ENCODE measurements around the gene RAB13. TPM values are rescaled to one million over a fixed set of nuclear protein-coding genes. Genes with fewer than 3 reads are reported as not detected.
A peak's percentile ranks its signal among the peaks of the same experiment; 100 is the strongest.

RAB13 gene
- polyA plus RNA-seq, 6 donors from 2014 or later, result 0.88 to 2.6 (median 1.5) TPM; not detected in 2

GRCh38 chr1:153973071-153973470 lies 13.1 kb downstream of the RAB13 start:
- Mint-ChIP-seq H3K36me3 (peaks cover 4 to 7% of the 10 kb centered on the region in 2 donors), H3K4me3 (peak overlapping the region in 2 of 8 donors; percentile 30 to 79), H3K9me3 (no peaks in the 10 kb centered on the region), H3K27ac (peak overlapping the region in 4 of 6 donors; percentile 12 to 83 (median 61)), H3K4me1 (peaks cover 33 to 54% (median 51%) of the 10 kb centered on the region in 3 donors), H3K27me3 (no peaks in the 10 kb centered on the region)
- no peak for DNase-seq
- no peak for ATAC-seq (ENCODE audit: low read depth in 2 of 2)

GRCh38 chr1:153970346-153970745 lies 15.8 kb downstream of the RAB13 start:
- peak overlapping the region in 1 of 6 donors; percentile 15 for H3K27ac Mint-ChIP-seq
- no peak for ATAC-seq (ENCODE audit: low read depth in 2 of 2)
- no peaks in the 10 kb centered on the region for H3K27me3 Mint-ChIP-seq
- peaks cover under 1 to 4% of the 10 kb centered on the region in 2 donors for H3K36me3 Mint-ChIP-seq
- no peak for DNase-seq
- H3K4me3 Mint-ChIP-seq, result peak overlapping the region in 2 of 8 donors; percentile 34 to 46
- H3K9me3 Mint-ChIP-seq, result no peaks in the 10 kb centered on the region
- peaks cover 33 to 60% (median 53%) of the 10 kb centered on the region in 3 donors for H3K4me1 Mint-ChIP-seq

GRCh38 chr1:153968972-153969371 lies 17.2 kb downstream of the RAB13 start:
- Mint-ChIP-seq H3K27ac (peak overlapping the region in 4 of 6 donors; percentile 37 to 97 (median 90)), H3K36me3 (no peaks in the 10 kb centered on the region), H3K27me3 (no peaks in the 10 kb centered on the region), H3K9me3 (no peaks in the 10 kb centered on the region), H3K4me3 (peak overlapping the region; percentile 36 to 100 (median 98)), H3K4me1 (peaks cover 34 to 66% (median 59%) of the 10 kb centered on the region in 3 donors)
- ATAC-seq (ENCODE audit: low read depth in 2 of 2) (no peak), DNase-seq (no peak)

GRCh38 chr1:153968408-153968807 lies 17.7 kb downstream of the RAB13 start:
- H3K36me3 Mint-ChIP-seq, result no peaks in the 10 kb centered on the region
- peaks cover 37 to 66% (median 64%) of the 10 kb centered on the region in 3 donors for H3K4me1 Mint-ChIP-seq
- H3K9me3 Mint-ChIP-seq, result no peaks in the 10 kb centered on the region
- H3K27me3 Mint-ChIP-seq, result no peaks in the 10 kb centered on the region
- no peak for ATAC-seq (ENCODE audit: low read depth in 2 of 2)
- H3K4me3 Mint-ChIP-seq, result peak overlapping the region; percentile 92 to 100 (median 98)
- DNase-seq, result no peak
- peak overlapping the region in 4 of 6 donors; percentile 29 to 100 (median 96) for H3K27ac Mint-ChIP-seq

- ATAC-seq (ENCODE audit: low read depth in 2 of 2), result no peak
- Mint-ChIP-seq H3K27ac (peak overlapping the region; percentile 94 to 100 (median 98)), H3K4me1 (peaks cover 36 to 66% (median 64%) of the 10 kb centered on the region in 3 donors), H3K9me3 (no peaks in the 10 kb centered on the region), H3K27me3 (no peaks in the 10 kb centered on the region), H3K4me3 (peak overlapping the region; percentile 92 to 100 (median 98)), H3K36me3 (no peaks in the 10 kb centered on the region)
- DNase-seq, result no peak
These were observed 18.2 kb downstream of the RAB13 start for GRCh38 chr1:153968000-153968363.

- Mint-ChIP-seq H3K4me3 (peak within 1 kb of the TSS; percentile 92 to 100 (median 98)), H3K27me3 (no peaks in the 10 kb centered on the region), H3K36me3 (no peaks in the 10 kb centered on the region), H3K9me3 (no peaks in the 10 kb centered on the region), H3K27ac (peak within 1 kb of the TSS; percentile 94 to 100 (median 98)), H3K4me1 (peaks cover 42 to 71% (median 64%) of the 10 kb centered on the region in 3 donors)
- DNase-seq (peak; percentile 91), ATAC-seq (ENCODE audit: low read depth in 2 of 2) (peak; percentile 85 to 87)
These were observed 18.8 kb downstream of the RAB13 start, which contains the start of gene CREB3L4 for GRCh38 chr1:153967107-153967999. TSS of gene CREB3L4 (plus strand) at chr1:153967902. CDS start at chr1:153968526, 624 bp downstream.

- peaks cover 49 to 83% (median 71%) of the 10 kb centered on the region in 3 donors for H3K4me1 Mint-ChIP-seq
- peak overlapping the region; percentile 93 to 99 (median 96) for H3K27ac Mint-ChIP-seq
- DNase-seq (no peak), ATAC-seq (ENCODE audit: low read depth in 2 of 2) (no peak)
- H3K27me3 Mint-ChIP-seq, result no peaks in the 10 kb centered on the region
- no peaks in the 10 kb centered on the region for H3K9me3 Mint-ChIP-seq
- peak overlapping the region; percentile 78 to 97 (median 94) for H3K4me3 Mint-ChIP-seq
- no peaks in the 10 kb centered on the region for H3K36me3 Mint-ChIP-seq
These were observed 22.2 kb downstream of the RAB13 start for GRCh38 chr1:153963850-153964331.

GRCh38 chr1:153963030-153963849 lies 22.9 kb downstream of the RAB13 start, which contains the start of gene SLC39A1:
TSS of gene SLC39A1 (minus strand) at chr1:153963537. CDS start at chr1:153962715, 822 bp downstream.
- Mint-ChIP-seq H3K4me1 (peaks cover 49 to 81% (median 71%) of the 10 kb centered on the region in 3 donors), H3K9me3 (no peaks in the 10 kb centered on the region), H3K27me3 (no peaks in the 10 kb centered on the region), H3K36me3 (no peaks in the 10 kb centered on the region), H3K27ac (peak within 1 kb of the TSS; percentile 93 to 99 (median 96)), H3K4me3 (peak within 1 kb of the TSS; percentile 78 to 97 (median 94))
- DNase-seq (peak; percentile 88), ATAC-seq (ENCODE audit: low read depth in 2 of 2) (peak; percentile 34 to 43)

GRCh38 chr1:153962088-153963029 lies 23.8 kb downstream of the RAB13 start:
- H3K9me3 Mint-ChIP-seq, result no peaks in the 10 kb centered on the region
- no peaks in the 10 kb centered on the region for H3K27me3 Mint-ChIP-seq
- H3K4me3 Mint-ChIP-seq, result peak overlapping the region; percentile 78 to 97 (median 94)
- DNase-seq, result no peak
- H3K4me1 Mint-ChIP-seq, result peaks cover 45 to 76% (median 66%) of the 10 kb centered on the region in 3 donors
- no peaks in the 10 kb centered on the region for H3K36me3 Mint-ChIP-seq
- peak overlapping the region; percentile 90 to 98 (median 95) for H3K27ac Mint-ChIP-seq
- no peak for ATAC-seq (ENCODE audit: low read depth in 2 of 2)

- H3K27me3 Mint-ChIP-seq, result no peaks in the 10 kb centered on the region
- peak overlapping the region in 7 of 8 donors; percentile 52 to 97 (median 92) for H3K4me3 Mint-ChIP-seq
- H3K9me3 Mint-ChIP-seq, result no peaks in the 10 kb centered on the region
- no peaks in the 10 kb centered on the region for H3K36me3 Mint-ChIP-seq
- no peak for DNase-seq
- peak overlapping the region in 5 of 6 donors; percentile 33 to 93 (median 63) for H3K27ac Mint-ChIP-seq
- H3K4me1 Mint-ChIP-seq, result peaks cover 50 to 78% (median 69%) of the 10 kb centered on the region in 3 donors
- ATAC-seq (ENCODE audit: low read depth in 2 of 2), result no peak
These were observed 24.7 kb downstream of the RAB13 start for GRCh38 chr1:153961421-153961820.

- no peaks in the 10 kb centered on the region for H3K27me3 Mint-ChIP-seq
- no peaks in the 10 kb centered on the region for H3K36me3 Mint-ChIP-seq
- H3K27ac Mint-ChIP-seq, result peak overlapping the region in 2 of 6 donors; percentile 60 to 78
- ATAC-seq (ENCODE audit: low read depth in 2 of 2) (no peak), DNase-seq (no peak)
- no peaks in the 10 kb centered on the region for H3K9me3 Mint-ChIP-seq
- H3K4me1 Mint-ChIP-seq, result peaks cover 48 to 76% (median 66%) of the 10 kb centered on the region in 3 donors
- peak overlapping the region in 1 of 8 donors; percentile 92 for H3K4me3 Mint-ChIP-seq
These were observed 25.9 kb downstream of the RAB13 start for GRCh38 chr1:153960206-153960605.

- peaks cover 0 to under 1% of the 10 kb centered on the region in 2 donors for H3K36me3 Mint-ChIP-seq
- H3K4me3 Mint-ChIP-seq, result peak overlapping the region in 6 of 8 donors; percentile 5 to 98 (median 40)
- ATAC-seq (ENCODE audit: low read depth in 2 of 2) (no peak), DNase-seq (no peak)
- H3K27ac Mint-ChIP-seq, result peak overlapping the region in 3 of 6 donors; percentile 57 to 99 (median 94)
- H3K4me1 Mint-ChIP-seq, result peaks cover 51 to 78% (median 70%) of the 10 kb centered on the region in 3 donors
- no peaks in the 10 kb centered on the region for H3K9me3 Mint-ChIP-seq
- no peaks in the 10 kb centered on the region for H3K27me3 Mint-ChIP-seq
These were observed 26.7 kb downstream of the RAB13 start for GRCh38 chr1:153959454-153959853.

Data from naive B cell (primary cell).